Measurements from ENCODE around the gene ZNF594.
"Not testable (repeated sequence)": the region's sequence is repeated elsewhere in the genome, so short reads cannot be mapped to it uniquely, and the experiment has no call there.

The ZNF594 gene

GRCh38 chr17:5133311-5133710, 58.4 kb downstream of the ZNF594 start:
- no peaks in the 10 kb centered on the region for H3K4me1 ChIP-seq (ENCODE audit: control insufficient read depth, insufficient read depth, low read length)
- H3K9ac ChIP-seq (ENCODE audit: low read depth, low read length): no peak overlapping the region
- no peaks in the 10 kb centered on the region for H3K9me3 ChIP-seq (ENCODE audit: control insufficient read depth, insufficient read depth, low read length)
- H3K27me3 ChIP-seq (ENCODE audit: control insufficient read depth, insufficient read depth, low read length): no peaks in the 10 kb centered on the region
- no peak overlapping the region for H3K4me3 ChIP-seq (ENCODE audit: low read depth, low read length)
- no peaks in the 10 kb centered on the region for H3K36me3 ChIP-seq (ENCODE audit: control insufficient read depth, insufficient read depth, low read length)

GRCh38 chr17:5132503-5133225, 59.0 kb downstream of the ZNF594 start:
- not testable (repeated sequence) for H3K9me3 ChIP-seq (ENCODE audit: control insufficient read depth, insufficient read depth, low read length); H3K9ac ChIP-seq (ENCODE audit: low read depth, low read length); H3K4me1 ChIP-seq (ENCODE audit: control insufficient read depth, insufficient read depth, low read length); H3K36me3 ChIP-seq (ENCODE audit: control insufficient read depth, insufficient read depth, low read length); H3K4me3 ChIP-seq (ENCODE audit: low read depth, low read length); H3K27me3 ChIP-seq (ENCODE audit: control insufficient read depth, insufficient read depth, low read length)

- H3K27me3 ChIP-seq (ENCODE audit: control insufficient read depth, insufficient read depth, low read length); H3K36me3 ChIP-seq (ENCODE audit: control insufficient read depth, insufficient read depth, low read length); H3K4me3 ChIP-seq (ENCODE audit: low read depth, low read length); H3K4me1 ChIP-seq (ENCODE audit: control insufficient read depth, insufficient read depth, low read length); H3K9me3 ChIP-seq (ENCODE audit: control insufficient read depth, insufficient read depth, low read length); H3K9ac ChIP-seq (ENCODE audit: low read depth, low read length): not testable (repeated sequence)
These were observed 59.7 kb downstream of the ZNF594 start for GRCh38 chr17:5131799-5132502.

- Histone ChIP-seq H3K4me3 (ENCODE audit: low read depth, low read length) (no peak overlapping the region), H3K4me1 (ENCODE audit: control insufficient read depth, insufficient read depth, low read length) (no peaks in the 10 kb centered on the region), H3K9ac (ENCODE audit: low read depth, low read length) (no peak overlapping the region), H3K36me3 (ENCODE audit: control insufficient read depth, insufficient read depth, low read length) (no peaks in the 10 kb centered on the region), H3K27me3 (ENCODE audit: control insufficient read depth, insufficient read depth, low read length) (no peaks in the 10 kb centered on the region), H3K9me3 (ENCODE audit: control insufficient read depth, insufficient read depth, low read length) (no peaks in the 10 kb centered on the region)
These were observed 60.4 kb downstream of the ZNF594 start for GRCh38 chr17:5131146-5131715.

- not testable (repeated sequence) for H3K9ac ChIP-seq (ENCODE audit: low read depth, low read length); H3K27me3 ChIP-seq (ENCODE audit: control insufficient read depth, insufficient read depth, low read length); H3K4me1 ChIP-seq (ENCODE audit: control insufficient read depth, insufficient read depth, low read length); H3K4me3 ChIP-seq (ENCODE audit: low read depth, low read length); H3K36me3 ChIP-seq (ENCODE audit: control insufficient read depth, insufficient read depth, low read length); H3K9me3 ChIP-seq (ENCODE audit: control insufficient read depth, insufficient read depth, low read length)
These were observed 61.0 kb downstream of the ZNF594 start for GRCh38 chr17:5130687-5131086.

- not testable (repeated sequence) for H3K4me3 ChIP-seq (ENCODE audit: low read depth, low read length); H3K27me3 ChIP-seq (ENCODE audit: control insufficient read depth, insufficient read depth, low read length); H3K4me1 ChIP-seq (ENCODE audit: control insufficient read depth, insufficient read depth, low read length); H3K9ac ChIP-seq (ENCODE audit: low read depth, low read length); H3K9me3 ChIP-seq (ENCODE audit: control insufficient read depth, insufficient read depth, low read length); H3K36me3 ChIP-seq (ENCODE audit: control insufficient read depth, insufficient read depth, low read length)
These were observed 61.4 kb downstream of the ZNF594 start for GRCh38 chr17:5130261-5130660.

- H3K4me3 ChIP-seq (ENCODE audit: low read depth, low read length); H3K9ac ChIP-seq (ENCODE audit: low read depth, low read length); H3K4me1 ChIP-seq (ENCODE audit: control insufficient read depth, insufficient read depth, low read length); H3K9me3 ChIP-seq (ENCODE audit: control insufficient read depth, insufficient read depth, low read length); H3K27me3 ChIP-seq (ENCODE audit: control insufficient read depth, insufficient read depth, low read length); H3K36me3 ChIP-seq (ENCODE audit: control insufficient read depth, insufficient read depth, low read length): not testable (repeated sequence)
These were observed 61.9 kb downstream of the ZNF594 start for GRCh38 chr17:5129770-5130169.

All from iPS-15b (cell line).